ENCODE measurements around the gene EFCAB8. TPM values are rescaled to one million over a fixed set of nuclear protein-coding genes. Genes with fewer than 3 reads are reported as not detected.

Gene EFCAB8
- total RNA-seq, 1 donor from 2014 or later = 0.72 TPM

- H3K27ac ChIP-seq = no peak overlapping the region
- no peaks in the 10 kb centered on the region for H3K4me1 ChIP-seq
- no peak for TF ChIP-seq CTCF (IDR thresholded peaks at IDR 0.05)
- no peak for ATAC-seq
- no peak overlapping the region for H3K4me3 ChIP-seq
- H3K36me3 ChIP-seq = no peaks in the 10 kb centered on the region
- H3K9me3 ChIP-seq = peaks cover 5% of the 10 kb centered on the region
- H3K27me3 ChIP-seq = no peaks in the 10 kb centered on the region
- no peak for DNase-seq
- intact Hi-C loops (cut with DNase I) = no loop called here
Measured at GRCh38 chr20:33009214-33010132, 150.8 kb downstream of the EFCAB8 start.

- no peaks in the 10 kb centered on the region for H3K27me3 ChIP-seq
- no peak overlapping the region for H3K4me3 ChIP-seq
- H3K36me3 ChIP-seq = no peaks in the 10 kb centered on the region
- intact Hi-C loops (cut with DNase I) = no loop called here
- no peak overlapping the region for H3K27ac ChIP-seq
- H3K4me1 ChIP-seq = no peaks in the 10 kb centered on the region
- DNase-seq = no peak
- peaks cover 4% of the 10 kb centered on the region for H3K9me3 ChIP-seq
- no peak for TF ChIP-seq CTCF (IDR thresholded peaks at IDR 0.05)
- no peak for ATAC-seq
Measured at GRCh38 chr20:33010133-33010504, 151.4 kb downstream of the EFCAB8 start.

- no peak for TF ChIP-seq CTCF (IDR thresholded peaks at IDR 0.05)
- intact Hi-C loops (cut with DNase I) = no loop called here
- H3K27ac ChIP-seq = no peak overlapping the region
- H3K4me3 ChIP-seq = no peak overlapping the region
- H3K9me3 ChIP-seq = no peaks in the 10 kb centered on the region
- no peaks in the 10 kb centered on the region for H3K27me3 ChIP-seq
- no peaks in the 10 kb centered on the region for H3K4me1 ChIP-seq
- DNase-seq (no peak), ATAC-seq (no peak)
- no peaks in the 10 kb centered on the region for H3K36me3 ChIP-seq
Measured at GRCh38 chr20:33010674-33011449, 152.1 kb downstream of the EFCAB8 start.

Other genes with a start within 250 kb of the EFCAB8 start
- 0.09 TPM for gene C20orf203, start 185.0 kb upstream of the EFCAB8 start, total RNA-seq
- 36.3 TPM for gene COMMD7, start 115.5 kb upstream of the EFCAB8 start, total RNA-seq
- 0.84 TPM for gene DNMT3B, start 96.5 kb upstream of the EFCAB8 start, total RNA-seq
- 88.5 TPM for gene MAPRE1, start 39.0 kb upstream of the EFCAB8 start, total RNA-seq
- gene SUN5, start 145.5 kb downstream of the EFCAB8 start, total RNA-seq = not detected
- gene BPIFB2, start 148.8 kb downstream of the EFCAB8 start, total RNA-seq = not detected
- not detected for gene BPIFB6, start 172.7 kb downstream of the EFCAB8 start, total RNA-seq
- not detected for gene BPIFB3, start 195.0 kb downstream of the EFCAB8 start, total RNA-seq
- gene BPIFB4, start 220.7 kb downstream of the EFCAB8 start, total RNA-seq = not detected

Data from upper lobe of right lung (tissue), 1 donor.